ENCODE results near the gene PM20D2.

- TF ChIP-seq, protein P1, sequence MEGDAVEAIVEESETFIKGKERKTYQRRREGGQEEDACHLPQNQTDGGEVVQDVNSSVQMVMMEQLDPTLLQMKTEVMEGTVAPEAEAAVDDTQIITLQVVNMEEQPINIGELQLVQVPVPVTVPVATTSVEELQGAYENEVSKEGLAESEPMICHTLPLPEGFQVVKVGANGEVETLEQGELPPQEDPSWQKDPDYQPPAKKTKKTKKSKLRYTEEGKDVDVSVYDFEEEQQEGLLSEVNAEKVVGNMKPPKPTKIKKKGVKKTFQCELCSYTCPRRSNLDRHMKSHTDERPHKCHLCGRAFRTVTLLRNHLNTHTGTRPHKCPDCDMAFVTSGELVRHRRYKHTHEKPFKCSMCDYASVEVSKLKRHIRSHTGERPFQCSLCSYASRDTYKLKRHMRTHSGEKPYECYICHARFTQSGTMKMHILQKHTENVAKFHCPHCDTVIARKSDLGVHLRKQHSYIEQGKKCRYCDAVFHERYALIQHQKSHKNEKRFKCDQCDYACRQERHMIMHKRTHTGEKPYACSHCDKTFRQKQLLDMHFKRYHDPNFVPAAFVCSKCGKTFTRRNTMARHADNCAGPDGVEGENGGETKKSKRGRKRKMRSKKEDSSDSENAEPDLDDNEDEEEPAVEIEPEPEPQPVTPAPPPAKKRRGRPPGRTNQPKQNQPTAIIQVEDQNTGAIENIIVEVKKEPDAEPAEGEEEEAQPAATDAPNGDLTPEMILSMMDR (conservative IDR thresholded peaks at IDR 0.05; ENCODE audit: low read depth, low read length): no peak
- TF ChIP-seq EZH2 (IDR thresholded peaks at IDR 0.05; ENCODE audit: borderline replicate concordance, low read depth, low read length, poor library complexity, severe bottlenecking): no peak
Observed at GRCh38 chr6:89212472-89212871, 66.6 kb downstream of the PM20D2 start.
